ENCODE results near the gene ANKRD63. TPM values are rescaled to one million over a fixed set of nuclear protein-coding genes. Genes with fewer than 3 reads are reported as not detected.

The ANKRD63 gene
- total RNA-seq, 1 experiment from 2014 or later: 0.46 TPM

DNA sequence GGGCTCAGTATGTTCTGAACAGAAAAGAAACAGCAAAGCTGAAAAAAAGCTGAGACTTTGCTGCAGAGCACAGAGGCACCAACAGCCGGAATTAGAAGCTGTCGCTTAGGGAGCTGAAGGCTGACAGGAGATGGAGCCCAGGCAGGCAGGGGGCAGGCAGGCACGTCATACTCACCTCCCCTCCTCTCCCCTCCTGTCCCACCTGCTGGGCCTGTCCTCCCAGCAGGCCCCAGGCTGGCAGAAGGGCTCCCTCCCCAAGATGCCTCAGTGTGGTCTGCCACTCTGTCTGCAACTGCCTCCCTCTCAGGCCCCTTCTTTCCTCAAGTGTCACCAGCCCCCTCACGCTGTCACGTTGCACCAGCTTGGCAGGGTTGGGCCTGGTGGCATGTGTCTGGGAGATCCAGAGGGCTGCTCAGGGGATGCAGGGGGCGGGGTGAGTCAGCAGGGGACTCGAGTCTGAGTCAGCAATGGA is 3.2 kb upstream of the ANKRD63 start:
- Histone ChIP-seq H3K23me2 (ENCODE audit: insufficient read length, low read depth, low read length, poor library complexity, severe bottlenecking) (peaks cover 7% of the 10 kb centered on the region), H4K91ac (ENCODE audit: insufficient read length, low read depth, low read length) (no peak overlapping the region), H2BK20ac (ENCODE audit: low read depth, low read length, poor library complexity, severe bottlenecking) (no peak overlapping the region), H2BK120ac (ENCODE audit: low read depth, low read length, poor library complexity, severe bottlenecking) (no peak overlapping the region), H3K18ac (ENCODE audit: insufficient read length, low read depth, low read length) (no peak overlapping the region), H3K4me2 (ENCODE audit: insufficient read depth, insufficient read length, low read length) (no peak overlapping the region), H3K4ac (ENCODE audit: low read depth, low read length) (no peak overlapping the region), H3K23ac (ENCODE audit: insufficient read length, low read depth, low read length) (no peak overlapping the region), H4K5ac (ENCODE audit: insufficient read length, low read depth, low read length) (no peak overlapping the region), H3K14ac (ENCODE audit: insufficient read depth, low read length) (peak overlapping the region; percentile 42; the same call in 1 of the 2 replicates), H2BK15ac (ENCODE audit: low read depth, low read length) (no peak overlapping the region), H3K27ac (ENCODE audit: insufficient read length, low read depth, low read length) (no peak overlapping the region), H3K79me2 (ENCODE audit: insufficient read depth, low read length) (no peaks in the 10 kb centered on the region), H3K9me3 (ENCODE audit: control insufficient read depth, low read depth, low read length) (no peaks in the 10 kb centered on the region), H3K4me1 (ENCODE audit: insufficient read depth, low read length) (peaks cover 5% of the 10 kb centered on the region), H4K8ac (replicated peaks; ENCODE audit: insufficient read length, low read depth, low read length) (no peak overlapping the region), H3K27me3 (ENCODE audit: insufficient read depth, low read length) (peaks cover 26% of the 10 kb centered on the region; the same call in 1 of the 2 replicates), H4K20me1 (ENCODE audit: control insufficient read depth, insufficient read depth, insufficient read length) (no peaks in the 10 kb centered on the region), H2BK5ac (ENCODE audit: insufficient read length, low read length) (no peak overlapping the region), H3T11ph (ENCODE audit: low read length) (no peak overlapping the region), H2AFZ (ENCODE audit: low read length) (no peak overlapping the region), H3K9ac (ENCODE audit: extremely low read depth, insufficient read length, low read length) (no peak overlapping the region), H2BK12ac (ENCODE audit: insufficient read length, low read depth, low read length) (no peak overlapping the region), H3K79me1 (ENCODE audit: insufficient read depth, low read depth, low read length, poor library complexity, severe bottlenecking) (no peaks in the 10 kb centered on the region), H3K56ac (ENCODE audit: insufficient read length, low read depth, low read length) (no peak overlapping the region), H2AK5ac (ENCODE audit: insufficient read length, low read length) (no peak overlapping the region)
- TF ChIP-seq, protein P1, sequence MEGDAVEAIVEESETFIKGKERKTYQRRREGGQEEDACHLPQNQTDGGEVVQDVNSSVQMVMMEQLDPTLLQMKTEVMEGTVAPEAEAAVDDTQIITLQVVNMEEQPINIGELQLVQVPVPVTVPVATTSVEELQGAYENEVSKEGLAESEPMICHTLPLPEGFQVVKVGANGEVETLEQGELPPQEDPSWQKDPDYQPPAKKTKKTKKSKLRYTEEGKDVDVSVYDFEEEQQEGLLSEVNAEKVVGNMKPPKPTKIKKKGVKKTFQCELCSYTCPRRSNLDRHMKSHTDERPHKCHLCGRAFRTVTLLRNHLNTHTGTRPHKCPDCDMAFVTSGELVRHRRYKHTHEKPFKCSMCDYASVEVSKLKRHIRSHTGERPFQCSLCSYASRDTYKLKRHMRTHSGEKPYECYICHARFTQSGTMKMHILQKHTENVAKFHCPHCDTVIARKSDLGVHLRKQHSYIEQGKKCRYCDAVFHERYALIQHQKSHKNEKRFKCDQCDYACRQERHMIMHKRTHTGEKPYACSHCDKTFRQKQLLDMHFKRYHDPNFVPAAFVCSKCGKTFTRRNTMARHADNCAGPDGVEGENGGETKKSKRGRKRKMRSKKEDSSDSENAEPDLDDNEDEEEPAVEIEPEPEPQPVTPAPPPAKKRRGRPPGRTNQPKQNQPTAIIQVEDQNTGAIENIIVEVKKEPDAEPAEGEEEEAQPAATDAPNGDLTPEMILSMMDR (conservative IDR thresholded peaks at IDR 0.05): no peak
- DNase-seq: no peak
- Mint-ChIP-seq H3K27ac (no peak overlapping the region), H3K36me3 (ENCODE audit: insufficient read depth in 1 of 3, low read depth in 3 of 3) (no peaks in the 10 kb centered on the region; a peak in 2 of 7 replicates), H3K4me3 (no peak overlapping the region; a peak in 1 of 5 replicates), H3K27me3 (ENCODE audit: low read depth) (peaks cover 83% of the 10 kb centered on the region), H3K4me1 (peaks cover 34 to 43% of the 10 kb centered on the region in 2 experiments), H3K9me3 (no peaks in the 10 kb centered on the region)
- no CpG with 5 or more reads among the region's 7 CpGs for WGBS (ENCODE audit: extremely low coverage, insufficient read length, low lambda C conversion rate)
